Measurements from ENCODE around the gene ZIC2.

The ZIC2 gene

DNA sequence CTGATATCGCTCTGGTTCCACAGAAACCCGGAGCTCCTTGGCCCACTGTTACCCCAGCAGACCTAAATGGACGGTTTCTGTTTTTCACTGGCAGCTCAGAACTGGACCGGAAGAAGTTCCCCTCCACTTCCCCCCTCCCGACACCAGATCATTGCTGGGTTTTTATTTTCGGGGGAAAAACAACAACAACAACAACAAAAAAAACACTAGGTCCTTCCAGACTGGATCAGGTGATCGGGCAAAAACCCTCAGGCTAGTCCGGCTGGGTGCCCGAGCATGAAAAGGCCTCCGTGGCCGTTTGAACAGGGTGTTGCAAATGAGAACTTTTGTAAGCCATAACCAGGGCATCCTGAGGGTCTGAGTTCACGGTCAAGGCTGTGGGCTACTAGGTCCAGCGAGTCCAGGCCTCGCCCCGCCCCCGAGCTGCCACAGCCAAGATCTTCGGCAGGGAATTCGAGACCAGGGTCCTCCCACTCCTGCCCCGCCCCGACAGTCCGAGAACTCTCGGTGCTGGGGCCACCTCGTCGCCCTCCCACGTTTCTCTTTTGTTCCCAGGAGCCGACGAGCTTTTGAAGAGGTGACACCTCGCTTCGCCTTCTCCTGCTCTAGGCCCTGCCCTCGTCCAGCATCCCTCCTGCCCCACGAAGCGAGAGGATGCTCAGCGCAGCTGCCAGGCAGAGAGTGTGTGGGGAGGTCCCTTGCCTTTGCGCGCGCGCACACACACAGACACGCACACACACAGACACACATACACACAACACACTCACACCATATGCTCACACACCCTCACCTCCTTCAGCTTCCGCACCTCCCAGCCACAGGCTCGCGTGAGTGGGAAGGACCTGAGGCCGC lies 8.8 kb downstream of the ZIC2 start:
- in situ Hi-C loops (cut with MboI; ENCODE audit: low pct_unique_long_range_greater_than_20kb, low sequenced_read_pairs, unreplicated experiment) = loop anchor here (25.0 kb wide), 2 partner anchors 247 to 522 kb away; no protein-coding TSS in a partner anchor
- TF ChIP-seq, protein P1, sequence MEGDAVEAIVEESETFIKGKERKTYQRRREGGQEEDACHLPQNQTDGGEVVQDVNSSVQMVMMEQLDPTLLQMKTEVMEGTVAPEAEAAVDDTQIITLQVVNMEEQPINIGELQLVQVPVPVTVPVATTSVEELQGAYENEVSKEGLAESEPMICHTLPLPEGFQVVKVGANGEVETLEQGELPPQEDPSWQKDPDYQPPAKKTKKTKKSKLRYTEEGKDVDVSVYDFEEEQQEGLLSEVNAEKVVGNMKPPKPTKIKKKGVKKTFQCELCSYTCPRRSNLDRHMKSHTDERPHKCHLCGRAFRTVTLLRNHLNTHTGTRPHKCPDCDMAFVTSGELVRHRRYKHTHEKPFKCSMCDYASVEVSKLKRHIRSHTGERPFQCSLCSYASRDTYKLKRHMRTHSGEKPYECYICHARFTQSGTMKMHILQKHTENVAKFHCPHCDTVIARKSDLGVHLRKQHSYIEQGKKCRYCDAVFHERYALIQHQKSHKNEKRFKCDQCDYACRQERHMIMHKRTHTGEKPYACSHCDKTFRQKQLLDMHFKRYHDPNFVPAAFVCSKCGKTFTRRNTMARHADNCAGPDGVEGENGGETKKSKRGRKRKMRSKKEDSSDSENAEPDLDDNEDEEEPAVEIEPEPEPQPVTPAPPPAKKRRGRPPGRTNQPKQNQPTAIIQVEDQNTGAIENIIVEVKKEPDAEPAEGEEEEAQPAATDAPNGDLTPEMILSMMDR (IDR thresholded peaks at IDR 0.05; ENCODE audit: extremely low read depth, insufficient read depth, missing control alignments) = no peak
- no peak for DNase-seq (ENCODE audit: low spot score)

DNA sequence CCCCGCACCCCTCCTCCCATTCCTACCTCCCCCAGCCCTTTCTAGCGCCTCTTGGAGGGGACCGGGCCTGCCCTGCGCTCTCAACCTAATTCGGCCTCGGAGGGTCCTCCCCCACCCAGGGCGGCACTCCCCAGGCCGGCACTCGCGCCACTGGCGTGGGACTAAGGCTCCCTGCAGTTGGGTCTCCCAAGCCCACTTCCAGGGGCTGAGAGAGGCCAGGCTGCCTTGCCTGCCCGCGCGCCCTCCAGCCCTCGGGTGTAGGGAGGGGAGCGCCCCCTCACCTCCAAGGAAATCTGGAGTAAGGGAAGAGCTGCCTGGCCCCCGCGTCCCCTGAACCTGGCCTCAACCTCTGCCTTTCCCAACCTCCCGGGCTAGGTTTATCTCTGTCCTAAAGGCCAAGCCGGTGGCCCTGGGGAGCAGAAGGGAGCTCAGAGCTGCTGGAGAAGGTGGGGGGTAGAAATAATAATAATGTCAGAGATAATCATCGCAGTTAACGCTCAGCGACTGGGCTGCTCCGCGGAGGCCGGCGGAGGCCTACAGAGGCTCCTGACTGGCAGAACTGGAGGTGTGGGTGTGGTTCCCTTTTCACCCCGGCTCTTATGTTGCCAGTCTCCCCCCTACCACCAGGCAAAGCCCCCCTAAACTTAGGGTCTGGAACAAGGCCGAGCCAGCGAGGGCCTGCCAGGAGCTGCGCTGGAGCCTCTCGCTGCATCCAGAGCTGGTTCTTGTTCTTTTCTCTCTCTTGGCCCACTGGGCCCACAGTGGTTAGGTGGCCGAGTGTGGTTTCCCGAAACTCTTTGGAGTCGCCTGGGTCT lies 9.6 kb downstream of the ZIC2 start:
- TF ChIP-seq, protein P1 (IDR thresholded peaks at IDR 0.05; ENCODE audit: extremely low read depth, insufficient read depth, missing control alignments) = no peak
- in situ Hi-C loops (cut with MboI; ENCODE audit: low pct_unique_long_range_greater_than_20kb, low sequenced_read_pairs, unreplicated experiment) = loop anchor here (25.0 kb wide), 2 partner anchors 246 to 521 kb away; no protein-coding TSS in a partner anchor

DNA sequence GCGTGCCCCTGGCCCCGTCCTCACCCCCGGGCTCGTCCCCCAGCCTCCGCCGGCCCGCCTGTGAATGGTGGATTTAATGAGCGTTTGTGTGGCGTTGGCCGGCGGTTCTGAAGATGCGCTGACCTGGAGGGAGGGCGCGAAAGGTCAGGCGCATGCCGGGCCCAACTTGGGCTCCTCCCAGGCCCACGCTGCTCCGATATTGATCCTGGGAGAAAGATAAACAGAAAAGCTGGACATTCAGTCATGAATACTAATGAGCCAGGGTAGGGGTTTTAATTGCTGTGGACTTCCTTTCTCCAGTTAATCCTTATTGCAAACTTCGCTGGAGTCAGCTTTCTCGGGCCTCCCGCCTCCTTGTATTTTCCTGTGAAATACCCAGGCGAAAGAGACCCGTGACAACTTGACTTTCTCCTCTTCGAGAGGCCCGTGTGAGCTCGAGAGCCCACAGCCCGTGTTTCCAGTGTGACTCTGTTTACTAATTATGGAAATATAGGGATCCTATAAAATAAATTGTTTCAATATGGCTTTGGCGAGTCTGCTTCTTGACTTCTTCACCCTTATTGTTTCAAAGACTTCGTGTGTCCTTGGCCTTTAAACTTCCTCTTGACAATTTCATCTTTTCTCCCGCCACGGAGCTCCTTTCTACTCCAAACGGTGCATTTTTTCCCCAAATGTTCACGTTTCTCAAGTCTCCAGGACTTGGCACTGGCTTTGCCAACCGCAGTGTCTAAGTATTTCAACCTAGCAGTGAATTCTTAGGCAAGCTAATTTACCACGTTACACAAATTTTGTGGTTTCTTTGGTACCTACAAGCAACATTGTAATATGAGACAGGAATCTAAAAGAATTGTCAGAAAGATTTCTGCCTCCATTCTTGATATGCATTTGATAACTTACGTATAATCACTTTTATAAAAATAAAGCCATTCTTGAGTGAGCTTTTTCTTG lies 10.5 kb downstream of the ZIC2 start:
- TF ChIP-seq, protein P1 (IDR thresholded peaks at IDR 0.05; ENCODE audit: extremely low read depth, insufficient read depth, missing control alignments) = no peak
- in situ Hi-C loops (cut with MboI; ENCODE audit: low pct_unique_long_range_greater_than_20kb, low sequenced_read_pairs, unreplicated experiment) = loop anchor here (25.0 kb wide), 2 partner anchors 245 to 520 kb away; no protein-coding TSS in a partner anchor

More for the DNA sequence above, 9.6 kb downstream of the ZIC2 start:
- DNase-seq (ENCODE audit: low spot score) = no peak

DNA sequence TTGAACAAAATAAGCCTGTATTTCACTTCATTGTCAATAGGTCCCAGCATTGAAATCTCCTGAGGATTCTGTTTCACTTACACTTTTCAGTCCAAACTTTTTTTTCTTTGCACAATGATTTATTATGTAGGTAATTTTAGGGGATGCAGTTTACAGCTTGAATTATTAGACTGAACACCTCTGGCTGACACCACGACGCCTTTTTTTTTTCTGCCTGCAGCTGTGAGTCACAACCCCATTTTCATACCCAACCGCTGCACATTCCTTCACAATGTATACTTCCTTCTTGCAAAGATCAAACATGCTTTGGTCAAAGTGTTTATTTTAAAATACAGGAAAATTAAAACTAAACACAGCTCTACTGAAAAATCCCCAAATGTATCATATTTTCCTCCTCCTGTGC lies 11.4 kb downstream of the ZIC2 start:
- in situ Hi-C loops (cut with MboI; ENCODE audit: low pct_unique_long_range_greater_than_20kb, low sequenced_read_pairs, unreplicated experiment) = loop anchor here (25.0 kb wide), 2 partner anchors 244 to 519 kb away; no protein-coding TSS in a partner anchor
- DNase-seq (ENCODE audit: low spot score) = no peak

More for the DNA sequence above, 10.5 kb downstream of the ZIC2 start:
- DNase-seq (ENCODE audit: low spot score) = no peak

DNA sequence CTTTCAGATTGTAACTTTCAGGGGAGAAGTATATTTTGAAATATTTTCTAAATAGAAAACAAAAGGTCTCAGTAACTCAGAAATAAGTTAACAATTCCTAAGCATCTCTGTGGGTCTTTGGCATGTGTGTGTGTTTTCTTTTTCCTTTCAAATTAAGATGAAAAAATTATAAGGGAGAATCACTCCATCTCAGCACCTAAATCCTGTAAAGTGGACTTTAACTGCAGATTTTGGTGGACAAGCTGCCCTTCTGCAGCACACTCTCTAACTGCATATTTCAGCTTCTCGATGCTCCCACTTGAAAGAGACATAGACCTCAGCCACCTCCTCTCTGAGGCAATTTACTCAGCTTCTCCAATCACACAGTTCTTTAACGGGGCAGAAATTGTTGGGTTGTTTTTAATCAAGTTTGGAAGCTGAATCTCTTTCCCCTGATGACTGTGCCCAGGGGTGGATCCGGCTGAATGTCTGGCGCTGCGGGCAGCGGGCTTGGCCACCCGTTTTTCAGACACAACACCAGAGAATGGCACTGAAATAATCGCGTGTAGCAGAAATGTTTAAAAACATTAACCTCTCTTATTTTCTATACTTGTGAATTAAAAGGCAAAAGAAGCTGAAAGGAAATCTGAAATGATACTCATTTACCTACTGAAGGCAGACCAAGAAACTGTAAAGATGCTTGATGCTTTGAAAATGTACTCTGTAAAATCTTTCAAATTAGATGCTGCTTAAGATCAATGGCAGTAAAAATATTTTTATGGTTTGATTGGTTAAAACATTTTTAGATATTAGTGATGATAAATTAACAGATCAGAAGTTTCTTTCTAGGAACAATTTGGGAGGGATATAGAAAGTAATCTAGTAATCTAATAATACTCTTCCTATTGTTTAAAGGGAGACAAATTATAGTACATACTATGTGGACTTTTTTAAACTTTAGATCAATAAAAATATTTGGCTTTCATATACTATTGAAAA lies 12.4 kb downstream of the ZIC2 start:
- TF ChIP-seq, protein P1 (IDR thresholded peaks at IDR 0.05; ENCODE audit: extremely low read depth, insufficient read depth, missing control alignments) = no peak
- DNase-seq (ENCODE audit: low spot score) = peak; percentile 5

More for the DNA sequence above, 11.4 kb downstream of the ZIC2 start:
- TF ChIP-seq, protein P1 (IDR thresholded peaks at IDR 0.05; ENCODE audit: extremely low read depth, insufficient read depth, missing control alignments) = no peak

More for the DNA sequence above, 12.4 kb downstream of the ZIC2 start:
- in situ Hi-C loops (cut with MboI; ENCODE audit: low pct_unique_long_range_greater_than_20kb, low sequenced_read_pairs, unreplicated experiment) = loop anchor here (25.0 kb wide), 2 partner anchors 243 to 518 kb away; no protein-coding TSS in a partner anchor
